GM12891 (cell line): ENCODE measurements around the gene FUT4.

Experiments
- POLR2A ChIP-seq: IDR thresholded peaks from 2 replicates; pipeline ENCODE4 v1.6.1; 2011; ENCODE audit warnings: low read depth, low read length, control low read depth
- POLR2AphosphoS5 ChIP-seq: IDR thresholded peaks from 2 replicates; pipeline ENCODE4 v1.6.1; 2011; ENCODE audit warnings: low read depth, low read length, control low read depth
- SPI1 ChIP-seq: IDR thresholded peaks from 2 replicates; pipeline ENCODE4 v1.6.1; 2011; ENCODE audit warnings: low read depth, low read length, control low read depth

- TF ChIP-seq POLR2A (no peak), SPI1 (no peak), POLR2AphosphoS5 (no peak)
Observed at GRCh38 chr11:94528551-94528950, 15.2 kb upstream of the FUT4 start.
